Measurements from ENCODE around the gene CDCP2.
"Not testable (repeated sequence)": the region's sequence is repeated elsewhere in the genome, so short reads cannot be mapped to it uniquely, and the experiment has no call there.

Gene CDCP2

GRCh38 chr1:54168206-54168965 is 15.6 kb upstream of the CDCP2 start:
- DNase-seq: no peak

- DNase-seq: peak in 1 of 56 donors; percentile 10
Measured at GRCh38 chr1:54167422-54168139, 14.8 kb upstream of the CDCP2 start.

DNA sequence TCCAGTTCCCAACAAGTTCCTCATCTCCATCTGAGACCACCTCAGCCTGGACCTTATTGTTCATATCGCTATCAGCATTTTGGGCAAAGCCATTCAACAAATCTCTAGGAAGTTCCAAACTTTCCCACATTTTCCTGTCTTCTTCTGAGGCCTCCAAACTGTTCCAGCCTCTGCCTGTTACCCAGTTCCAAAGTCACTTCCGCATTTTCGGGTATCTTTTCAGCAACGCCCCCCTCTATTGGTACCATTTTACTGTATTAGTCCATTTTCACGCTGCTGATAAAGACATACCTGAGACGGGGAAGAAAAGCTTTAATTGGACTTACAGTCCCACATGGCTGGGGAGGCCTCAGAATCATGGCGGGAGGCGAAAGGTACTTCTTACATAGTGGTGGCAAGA is 13.6 kb upstream of the CDCP2 start:
- DNase-seq: not testable (repeated sequence)

DNA sequence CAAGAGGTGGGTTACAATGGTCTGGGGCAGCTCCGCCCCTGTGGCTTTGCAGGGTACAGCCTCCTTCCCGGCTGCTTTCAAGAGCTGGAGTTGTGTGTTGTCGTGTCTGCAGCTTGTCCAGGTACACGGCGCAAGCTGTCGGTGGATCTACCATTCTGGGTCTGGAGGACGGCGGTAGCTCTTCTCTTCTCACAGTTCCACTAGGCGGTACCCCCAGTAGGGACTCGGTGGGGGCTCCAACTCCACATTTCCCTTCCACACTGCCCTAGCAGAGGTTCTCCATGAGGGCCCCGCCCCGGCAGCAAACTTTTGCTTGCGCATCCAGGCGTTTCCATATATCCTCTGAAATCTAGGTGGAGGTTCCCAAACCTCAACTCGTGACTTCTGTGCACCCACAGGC is 12.3 kb upstream of the CDCP2 start:
- DNase-seq: no peak

DNA sequence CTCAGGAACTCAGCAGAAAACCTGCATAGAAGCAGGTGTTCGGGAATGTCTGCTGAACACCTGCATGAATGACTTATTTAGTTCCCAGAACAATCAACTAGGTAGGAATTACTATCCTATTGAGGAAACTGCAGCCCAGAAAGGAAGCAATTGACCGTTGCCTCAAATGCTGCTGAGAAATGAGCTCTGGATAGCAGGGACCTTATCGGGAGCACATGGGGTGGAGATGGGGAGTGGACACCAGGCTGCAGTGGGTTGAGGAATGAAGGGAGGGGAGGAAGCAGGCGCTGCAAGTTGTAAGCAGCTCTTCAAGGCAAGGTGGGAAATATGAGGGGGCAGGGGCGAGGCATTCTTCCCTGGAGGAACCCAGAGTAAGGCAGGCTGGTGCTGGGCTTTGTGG is 10.8 kb upstream of the CDCP2 start:
- no peak for DNase-seq

- DNase-seq: no peak
Measured at GRCh38 chr1:54163051-54163450, 10.3 kb upstream of the CDCP2 start.

- no peak for DNase-seq
Measured at GRCh38 chr1:54161495-54162168, 8.8 kb upstream of the CDCP2 start.

DNA sequence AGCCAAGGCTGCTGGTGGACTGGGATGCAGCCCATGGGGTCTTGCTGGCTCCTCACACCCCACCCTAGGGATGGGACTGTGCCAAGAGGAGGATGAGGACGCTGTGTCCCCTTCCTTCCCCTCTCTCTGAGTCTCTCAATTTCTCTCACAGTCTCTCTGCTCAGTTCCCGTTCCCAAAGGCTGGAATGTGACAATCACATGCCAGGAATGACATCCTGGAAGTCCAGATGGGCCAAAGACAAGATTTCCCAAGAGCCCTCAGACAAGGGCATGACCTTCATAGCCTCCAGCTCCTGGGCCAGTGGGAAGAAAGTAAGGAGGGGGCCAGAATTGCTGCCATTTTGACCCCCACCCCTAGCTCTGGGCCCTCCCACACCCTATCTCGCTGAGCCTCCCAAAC is 7.6 kb upstream of the CDCP2 start:
- DNase-seq: no peak

DNA sequence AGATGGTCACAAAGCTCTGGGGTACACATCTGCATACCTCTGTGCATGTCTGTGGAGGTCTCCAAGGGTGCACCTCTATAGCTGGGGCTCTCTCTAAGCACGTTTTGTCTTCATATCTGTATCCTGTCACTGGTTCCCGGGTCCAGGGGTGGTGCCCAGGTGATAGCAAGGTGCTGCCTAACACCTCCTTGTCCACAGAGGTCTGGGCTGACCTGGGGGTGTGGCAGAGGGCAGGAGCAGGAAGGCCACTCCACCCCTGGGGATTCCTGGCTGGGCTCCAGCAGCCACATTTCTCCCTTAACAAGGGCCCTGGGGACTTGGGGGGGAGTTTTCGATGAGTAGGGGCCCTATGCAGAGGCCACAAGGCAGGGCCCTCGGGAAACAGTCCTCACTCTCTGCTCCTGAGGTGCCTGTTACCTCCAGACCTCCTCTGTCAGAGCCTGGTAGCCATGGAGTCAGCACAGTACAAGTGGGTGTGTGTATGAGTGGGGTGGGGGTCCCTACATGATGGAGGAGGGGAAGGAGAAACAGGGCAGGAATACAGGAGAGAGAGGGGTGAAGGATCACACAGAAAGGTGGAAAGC is 7.0 kb upstream of the CDCP2 start:
- no peak for DNase-seq

- DNase-seq: no peak
Measured at GRCh38 chr1:54158071-54158470, 5.3 kb upstream of the CDCP2 start.

DNA sequence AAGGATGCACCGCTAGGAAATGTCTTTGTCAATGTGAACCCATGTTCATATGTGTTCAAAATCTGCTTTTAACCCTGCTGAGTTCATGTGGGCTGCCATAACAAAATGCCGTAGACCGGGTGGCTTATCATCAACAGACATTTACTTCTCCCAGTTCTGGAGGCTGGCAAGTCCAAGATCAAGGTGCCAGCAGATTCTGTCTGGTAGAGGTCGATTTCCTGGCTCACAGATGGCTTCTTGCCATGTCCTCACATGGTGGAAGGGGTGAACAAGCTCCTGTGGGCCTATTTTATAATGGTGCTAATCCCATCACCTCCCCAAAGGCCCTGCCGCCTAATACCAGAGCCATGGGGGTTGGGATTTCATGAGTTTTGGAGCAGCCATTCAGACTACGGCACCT is 4.6 kb upstream of the CDCP2 start:
- no peak for DNase-seq

GRCh38 chr1:54156986-54157385 is 4.2 kb upstream of the CDCP2 start:
- DNase-seq: no peak

DNA sequence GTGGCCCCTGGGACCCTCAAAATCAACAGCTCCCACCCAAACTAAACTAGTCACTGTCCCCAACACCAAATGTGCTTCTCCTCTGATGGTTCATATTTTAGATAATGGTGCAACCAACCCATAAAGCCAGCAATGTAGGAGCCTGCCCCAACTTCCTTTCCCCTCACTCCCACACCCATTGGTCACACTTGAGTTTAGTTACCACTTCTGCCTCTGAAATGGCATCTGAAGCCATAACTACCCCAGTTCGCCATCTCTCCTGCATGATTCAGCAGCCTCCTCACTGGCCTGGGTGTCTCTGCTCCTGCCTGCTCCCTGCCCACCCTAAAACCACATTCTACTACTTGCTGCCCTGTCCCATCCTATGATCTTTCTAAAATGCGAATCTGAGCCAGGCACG is 3.4 kb upstream of the CDCP2 start:
- no peak for DNase-seq

DNA sequence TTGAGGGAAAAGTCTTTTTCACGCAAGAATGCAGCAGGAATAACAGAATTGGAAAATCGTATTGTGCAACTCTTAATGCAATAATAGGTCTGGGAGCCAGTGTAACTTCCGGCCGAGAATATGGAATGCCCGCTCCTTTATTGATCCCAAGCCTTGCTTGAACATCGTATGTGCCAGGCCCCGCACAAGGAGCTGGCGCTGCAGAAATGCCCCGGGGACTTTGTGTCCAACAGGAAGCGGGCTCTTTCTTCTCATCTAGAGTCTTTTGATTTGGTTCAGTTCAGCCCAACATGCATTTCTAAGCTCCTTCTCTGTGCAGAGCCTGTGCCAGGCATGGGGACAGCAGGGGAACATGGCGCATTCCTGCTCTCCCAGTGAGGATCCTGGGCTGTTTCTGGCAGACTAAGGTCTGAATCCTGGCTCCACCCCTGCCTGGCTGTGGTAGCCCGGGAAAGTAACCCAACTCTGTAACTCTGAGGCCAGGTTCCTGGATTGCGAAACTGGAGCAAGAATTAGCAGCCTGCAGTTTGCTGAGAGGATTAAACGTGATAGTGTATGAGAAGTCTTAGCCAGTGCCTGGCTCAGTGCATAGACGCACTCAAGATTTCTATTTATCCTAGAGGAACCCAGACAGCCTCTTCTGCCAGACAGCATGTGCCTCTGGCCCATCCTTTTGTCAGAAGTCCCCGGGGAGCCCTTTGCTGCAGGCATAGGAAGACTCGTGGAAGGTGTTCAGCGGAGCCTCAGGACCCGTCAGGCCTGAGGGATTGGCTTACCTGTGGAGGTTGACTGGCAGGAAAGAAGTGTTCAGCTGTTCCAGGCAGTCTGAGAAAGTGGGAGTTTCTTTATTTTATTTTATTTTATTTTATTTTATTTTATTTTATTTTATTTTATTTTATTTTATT is 987 bp upstream of the CDCP2 start:
- DNase-seq: peak in 2 of 56 donors; percentile 4 to 5

- no peak for DNase-seq
Measured at GRCh38 chr1:54151013-54151412, 1.8 kb downstream of the CDCP2 start.

DNA sequence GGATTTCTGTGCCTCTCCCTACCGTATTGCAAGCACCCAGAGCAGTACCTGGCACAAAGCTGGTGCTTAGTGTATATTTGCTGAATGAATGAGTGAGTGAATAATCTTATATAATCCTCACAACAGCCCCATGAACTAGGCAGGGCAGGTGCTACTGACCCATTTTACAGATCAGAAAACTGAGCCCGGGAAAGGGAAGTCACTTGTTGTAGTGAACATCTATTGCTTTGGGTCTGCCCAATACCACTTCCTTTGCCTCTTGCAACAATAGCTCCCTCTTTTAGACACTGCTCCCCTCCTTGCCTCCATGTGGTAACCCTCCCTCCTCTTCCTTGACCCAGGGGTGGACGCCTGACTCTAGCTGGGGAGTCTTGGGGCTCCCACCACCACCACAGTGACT is 3.1 kb downstream of the CDCP2 start:
- no peak for DNase-seq

GRCh38 chr1:54144366-54144765 is 8.4 kb downstream of the CDCP2 start:
- DNase-seq: no peak

GRCh38 chr1:54142146-54142900 is 10.5 kb downstream of the CDCP2 start:
- no peak for DNase-seq

DNA sequence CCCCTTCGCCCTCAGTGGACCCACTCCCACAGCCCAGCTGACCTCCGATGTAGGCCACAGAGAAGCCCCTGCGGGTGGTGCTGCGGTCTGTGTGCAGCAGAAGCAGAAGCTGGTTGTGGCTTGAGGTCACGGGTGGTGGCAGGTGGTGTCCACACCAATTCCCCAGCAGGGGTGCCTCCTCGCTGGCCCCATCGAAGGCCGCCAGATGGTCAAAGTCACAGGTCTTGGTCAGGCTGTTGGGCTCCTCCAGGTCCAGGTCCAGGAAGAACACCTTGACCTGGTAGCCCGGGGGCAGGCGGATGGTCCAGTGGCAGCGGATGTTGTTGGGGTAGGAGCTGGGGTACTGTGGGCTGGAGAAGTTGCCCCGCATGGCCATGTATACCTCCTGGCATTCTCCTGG is 13.1 kb downstream of the CDCP2 start:
- DNase-seq: no peak

DNA sequence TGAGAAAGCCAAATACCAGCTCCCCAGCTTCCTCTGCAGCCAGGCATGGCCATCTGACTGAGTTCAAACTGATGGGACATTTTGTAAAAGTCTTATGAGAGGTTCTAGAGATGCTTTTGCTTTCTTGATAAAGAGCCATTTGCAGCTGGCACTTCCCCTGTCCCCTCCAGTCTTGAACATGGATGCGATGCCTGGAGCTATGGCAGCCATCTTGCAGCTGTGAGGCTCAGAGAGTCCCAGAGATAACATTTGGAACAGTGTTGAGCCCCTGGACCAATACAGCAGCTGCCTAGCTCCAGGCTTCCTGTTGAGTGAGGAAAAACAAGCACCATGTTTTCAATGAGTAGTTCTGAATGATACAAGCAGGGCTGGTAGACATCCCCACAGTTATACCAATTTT is 13.8 kb downstream of the CDCP2 start:
- DNase-seq: no peak
